GOT3 (cell line): ENCODE data around the gene APOL6.
"Not testable (repeated sequence)": the region's sequence is repeated elsewhere in the genome, so short reads cannot be mapped to it uniquely, and the experiment has no call there.

Source experiments
- DNase-seq: peaks from one replicate; lab custom pipeline; 2025; ENCODE audit warnings: mixed read lengths; lab: John Stamatoyannopoulos, UW

The APOL6 gene

GRCh38 chr22:35677460-35678187 lies 29.4 kb downstream of the APOL6 start:
- DNase-seq = no peak

DNA sequence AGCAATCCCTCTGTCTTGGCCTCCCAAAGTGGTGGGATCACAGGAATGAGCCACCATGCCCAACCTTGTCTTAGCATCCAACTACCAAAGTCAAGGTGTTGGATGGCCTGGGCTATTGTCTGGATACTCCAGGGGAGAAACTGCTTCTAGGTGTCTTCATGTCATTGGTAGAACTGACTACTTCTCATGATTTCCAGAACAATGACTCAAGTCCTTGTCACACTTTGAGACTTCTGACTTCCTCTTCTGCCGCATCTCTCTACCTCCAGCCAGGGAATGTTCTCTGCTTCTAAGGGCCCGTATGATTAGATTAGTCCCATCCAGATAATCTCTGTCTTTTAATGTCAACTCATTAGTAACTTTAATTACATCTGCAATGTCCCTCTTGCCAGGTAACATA lies 30.6 kb downstream of the APOL6 start:
- no peak for DNase-seq

- not testable (repeated sequence) for DNase-seq
Observed at GRCh38 chr22:35679492-35679891, 31.2 kb downstream of the APOL6 start.

GRCh38 chr22:35681454-35682052 lies 33.3 kb downstream of the APOL6 start:
- no peak for DNase-seq

GRCh38 chr22:35683560-35683959 lies 35.3 kb downstream of the APOL6 start:
- DNase-seq = no peak

- no peak for DNase-seq
Observed at GRCh38 chr22:35684270-35684700, 36.0 kb downstream of the APOL6 start.

DNA sequence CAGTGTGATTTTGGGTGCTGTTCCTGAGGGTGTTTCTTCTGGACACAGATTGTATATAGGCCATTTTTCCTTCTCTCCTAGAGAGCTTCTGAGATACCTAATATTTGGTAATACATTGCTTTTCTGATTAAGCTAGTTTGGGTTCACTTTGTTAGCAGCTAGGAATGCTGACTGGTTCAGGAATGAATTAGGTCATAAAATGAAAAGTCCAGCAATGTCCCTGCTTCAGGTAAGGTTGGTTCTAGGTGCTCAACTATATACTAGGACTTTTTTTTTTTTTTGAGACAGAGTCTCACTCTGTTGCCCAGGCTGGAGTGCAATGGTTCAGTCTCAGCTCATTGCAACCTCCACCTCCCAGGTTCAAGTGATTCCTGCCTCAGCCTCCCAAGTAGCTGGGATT lies 36.5 kb downstream of the APOL6 start:
- no peak for DNase-seq

DNA sequence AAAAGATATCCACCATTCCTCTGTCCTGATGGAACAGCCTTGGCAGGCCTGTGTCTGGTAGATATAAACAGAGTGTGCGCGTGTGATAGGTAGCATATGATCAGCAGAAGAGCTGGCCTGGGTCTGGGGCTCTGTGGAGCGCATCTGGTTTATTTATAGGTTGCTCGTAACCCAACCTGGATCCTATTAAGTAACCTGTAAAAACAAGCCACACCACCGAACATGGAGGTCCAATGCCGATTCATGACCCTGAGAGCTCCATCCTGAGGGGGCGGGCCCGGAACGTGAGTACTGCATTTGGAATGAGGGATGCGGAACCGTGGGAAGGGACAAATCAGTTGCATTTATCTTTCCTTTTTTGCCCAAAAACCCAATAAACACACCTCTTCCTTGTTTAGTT lies 37.5 kb downstream of the APOL6 start:
- no peak for DNase-seq

- no peak for DNase-seq
Observed at GRCh38 chr22:35686298-35686697, 38.1 kb downstream of the APOL6 start.

DNA sequence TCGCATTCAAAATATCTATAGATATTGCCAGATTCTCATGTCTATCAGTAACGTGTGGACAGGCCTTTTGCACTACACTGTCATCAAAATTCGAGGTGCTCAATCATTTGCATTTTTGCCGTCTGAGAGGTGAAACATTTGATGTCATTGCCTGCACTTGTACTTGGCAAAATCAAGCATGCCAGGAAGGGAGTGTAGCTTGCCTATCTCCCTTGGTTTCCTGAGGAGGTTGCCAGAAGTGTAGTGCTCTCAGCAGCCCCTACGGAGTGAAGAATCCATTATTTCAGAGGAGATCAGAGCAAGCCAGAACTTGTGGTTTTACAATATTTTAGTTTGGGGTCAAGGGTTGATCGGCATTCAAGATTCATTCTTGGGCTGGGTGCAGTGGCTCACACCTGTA lies 39.2 kb downstream of the APOL6 start:
- no peak for DNase-seq

- no peak for DNase-seq
Observed at GRCh38 chr22:35688913-35689675, 40.8 kb downstream of the APOL6 start.

- no peak for DNase-seq
Observed at GRCh38 chr22:35690001-35690400, 41.8 kb downstream of the APOL6 start.

DNA sequence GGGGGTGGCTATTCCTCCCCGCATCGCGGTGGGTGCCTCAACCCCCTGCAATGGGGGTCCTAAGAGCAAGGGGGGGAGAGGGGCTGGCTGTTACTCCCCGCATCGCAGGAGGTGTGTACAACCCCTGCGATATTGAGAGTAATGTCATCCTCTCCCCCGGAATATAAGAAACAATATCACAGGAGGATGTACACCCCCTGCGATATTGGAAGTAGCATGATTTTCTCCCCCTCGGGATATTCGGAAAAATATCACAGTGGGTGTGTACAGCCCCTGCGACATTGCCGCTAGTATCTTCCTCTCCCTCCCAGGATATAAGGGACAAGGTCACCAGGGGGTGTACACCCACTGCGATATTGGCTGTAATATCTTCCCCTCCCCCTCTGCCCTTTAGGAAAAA lies 47.0 kb downstream of the APOL6 start:
- no peak for DNase-seq

DNA sequence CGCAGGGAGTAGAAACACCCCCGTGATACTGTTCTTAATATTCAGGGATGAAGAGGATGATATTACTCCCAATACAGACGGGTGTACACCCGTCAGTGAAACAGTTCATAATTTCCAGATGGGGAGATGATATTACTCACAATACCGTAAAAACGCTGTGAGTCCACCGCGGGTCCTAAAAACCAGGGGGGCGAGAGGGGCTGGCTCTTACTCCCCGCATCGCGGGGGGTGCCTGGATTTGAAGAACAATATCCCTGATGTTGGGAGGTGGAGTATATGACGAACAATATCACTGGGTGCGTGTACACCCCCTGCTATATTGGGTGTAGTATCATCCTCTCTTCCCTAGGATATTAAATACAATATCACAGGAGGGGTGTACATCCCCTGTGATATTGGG lies 48.9 kb downstream of the APOL6 start:
- no peak for DNase-seq

GRCh38 chr22:35699852-35700251 lies 51.6 kb downstream of the APOL6 start:
- DNase-seq = not testable (repeated sequence)

DNA sequence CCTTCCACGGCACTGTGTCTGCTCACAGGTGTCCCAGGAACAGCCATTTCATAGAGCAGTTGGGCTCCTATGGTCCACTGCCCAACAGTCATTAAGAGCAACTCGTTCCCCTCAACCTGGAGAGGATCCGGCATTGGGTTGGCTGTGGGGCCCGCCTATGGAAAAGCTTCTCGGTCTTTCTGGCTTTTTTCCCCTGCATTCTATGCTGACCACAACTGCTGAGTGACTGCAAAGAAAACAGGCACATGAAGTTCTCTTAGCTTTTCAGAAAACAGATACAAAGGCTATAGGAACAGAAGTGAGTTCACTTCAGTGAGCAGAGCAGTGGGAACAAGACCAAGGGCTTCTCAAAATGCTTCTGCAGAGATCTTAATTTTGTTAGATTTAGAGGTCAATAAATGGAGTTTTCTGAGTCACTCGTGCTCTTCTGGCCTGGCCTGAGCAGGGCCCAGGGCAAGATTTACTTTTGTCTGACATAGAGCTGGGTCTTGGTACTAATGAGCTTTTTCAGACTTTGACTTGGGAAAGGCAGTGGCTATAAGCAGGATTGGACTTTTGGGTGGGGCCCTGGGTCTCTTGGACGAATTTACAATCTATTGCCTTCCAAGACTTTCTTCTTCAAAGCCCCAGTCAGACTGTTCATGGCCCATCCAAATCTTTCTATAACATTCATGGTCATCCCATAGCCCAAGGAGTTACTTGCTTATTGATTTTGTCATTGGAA lies 55.8 kb downstream of the APOL6 start:
- no peak for DNase-seq

GRCh38 chr22:35705141-35705540 lies 56.9 kb downstream of the APOL6 start:
- DNase-seq = no peak

GRCh38 chr22:35708453-35708852 lies 60.2 kb downstream of the APOL6 start:
- no peak for DNase-seq

DNA sequence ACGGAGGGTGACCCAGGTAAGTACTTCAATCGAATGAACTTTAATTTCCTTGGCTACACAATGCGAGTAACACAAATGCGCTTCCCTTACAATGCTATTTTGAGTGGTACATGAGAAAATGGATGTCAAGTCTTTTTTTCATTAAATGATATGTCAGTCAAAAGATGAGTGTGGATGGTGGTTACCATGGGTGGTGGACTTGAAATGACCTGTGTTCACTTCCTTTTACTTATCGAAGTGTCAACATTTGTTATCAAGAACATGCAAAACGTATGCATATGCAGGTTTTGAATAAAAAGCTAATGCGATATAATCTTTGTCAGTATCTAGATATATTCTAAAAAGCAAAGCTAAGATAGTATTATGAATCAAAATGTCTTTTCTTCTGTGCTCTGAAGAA lies 60.7 kb downstream of the APOL6 start:
- no peak for DNase-seq

GRCh38 chr22:35711336-35711735 lies 63.1 kb downstream of the APOL6 start:
- no peak for DNase-seq

DNA sequence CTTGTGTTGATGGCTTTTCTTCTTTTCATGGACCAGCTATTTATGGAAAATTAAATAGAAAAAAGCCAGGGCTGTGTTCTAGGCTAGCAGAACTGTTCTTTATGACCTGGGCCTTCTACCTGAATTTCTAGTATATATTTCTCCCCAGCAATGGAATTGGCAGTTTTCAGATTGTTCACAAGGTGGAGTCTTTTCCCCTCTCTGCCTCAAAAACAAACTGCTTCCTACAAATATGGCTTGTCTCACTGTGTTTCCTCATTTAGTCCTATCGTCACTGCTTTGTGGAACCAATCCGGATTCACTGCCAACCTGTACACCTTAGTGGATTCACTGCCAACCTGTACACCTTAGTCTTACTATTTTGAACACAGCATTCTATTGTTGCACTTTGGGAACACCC lies 64.4 kb downstream of the APOL6 start:
- DNase-seq = no peak

DNA sequence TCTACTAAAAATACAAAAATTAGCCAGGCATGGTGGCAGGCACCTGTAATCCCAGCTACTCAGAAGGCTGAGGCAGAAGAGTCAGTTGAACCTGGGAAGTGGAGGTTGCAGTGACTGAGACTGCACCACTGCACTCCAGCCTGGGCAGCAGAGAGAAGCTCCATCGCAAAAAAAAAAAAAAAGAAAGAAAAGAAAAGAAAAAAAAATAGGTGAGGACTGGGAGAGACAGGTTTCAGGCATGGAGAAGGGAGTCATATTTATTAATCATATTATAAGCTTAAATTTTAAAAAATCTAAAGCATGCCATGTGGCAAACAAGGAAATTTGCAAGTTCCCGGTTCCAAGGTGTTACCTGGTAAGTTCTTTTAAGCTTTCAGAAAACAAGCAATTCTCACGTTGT lies 69.3 kb downstream of the APOL6 start, which contains the start of gene APOL5:
APOL5 (plus strand) TSS at position 301 of the 400 bp plus-strand sequence; CDS start at position 301, 0 bp downstream.
- DNase-seq = no peak
